CD4-positive, alpha-beta T cell treated with Interleukin-21 for 1 hour (primary cell): ENCODE data around the gene RAB22A.
"Not testable (repeated sequence)": the region's sequence is repeated elsewhere in the genome, so short reads cannot be mapped to it uniquely, and the experiment has no call there.

Experiments
- DNase-seq: peaks from one replicate; pipeline ENCODE4 v3.0.0-alpha.2; 2020

The RAB22A gene

GRCh38 chr20:58349570-58349969 lies 40.1 kb downstream of the RAB22A start:
- no peak for DNase-seq

- DNase-seq = no peak
Observed at GRCh38 chr20:58352468-58352867, 43.0 kb downstream of the RAB22A start.

GRCh38 chr20:58359441-58359840 lies 49.9 kb downstream of the RAB22A start:
- DNase-seq = no peak

GRCh38 chr20:58360936-58361335 lies 51.4 kb downstream of the RAB22A start:
- DNase-seq = no peak

GRCh38 chr20:58361481-58362205 lies 52.1 kb downstream of the RAB22A start:
- no peak for DNase-seq

GRCh38 chr20:58362206-58362516 lies 52.6 kb downstream of the RAB22A start:
- no peak for DNase-seq

GRCh38 chr20:58362970-58363369 lies 53.5 kb downstream of the RAB22A start:
- DNase-seq = no peak

GRCh38 chr20:58366866-58367265 lies 57.4 kb downstream of the RAB22A start:
- DNase-seq = no peak

GRCh38 chr20:58372806-58373205 lies 63.3 kb downstream of the RAB22A start:
- DNase-seq = no peak

- not testable (repeated sequence) for DNase-seq
Observed at GRCh38 chr20:58373296-58373695, 63.8 kb downstream of the RAB22A start.

- DNase-seq = no peak
Observed at GRCh38 chr20:58374027-58374850, 64.7 kb downstream of the RAB22A start.

GRCh38 chr20:58374906-58375758 lies 65.6 kb downstream of the RAB22A start:
- DNase-seq = no peak

- DNase-seq = no peak
Observed at GRCh38 chr20:58375759-58376352, 66.3 kb downstream of the RAB22A start.

GRCh38 chr20:58377017-58377416 lies 67.5 kb downstream of the RAB22A start:
- DNase-seq = no peak

- no peak for DNase-seq
Observed at GRCh38 chr20:58377766-58378401, 68.4 kb downstream of the RAB22A start.

- no peak for DNase-seq
Observed at GRCh38 chr20:58378704-58379103, 69.2 kb downstream of the RAB22A start.

- no peak for DNase-seq
Observed at GRCh38 chr20:58381627-58382026, 72.1 kb downstream of the RAB22A start.

GRCh38 chr20:58382096-58382495 lies 72.6 kb downstream of the RAB22A start:
- no peak for DNase-seq

- no peak for DNase-seq
Observed at GRCh38 chr20:58384821-58385220, 75.3 kb downstream of the RAB22A start.

- DNase-seq = no peak
Observed at GRCh38 chr20:58388028-58388601, 78.6 kb downstream of the RAB22A start.

GRCh38 chr20:58388882-58389323 lies 79.4 kb downstream of the RAB22A start, which contains the start of gene VAPB:
Gene VAPB (plus strand): TSS chr20:58389229. CDS start chr20:58389460, 231 bp downstream.
- DNase-seq = peak; percentile 97
